ENCODE measurements around the gene ARL17B.
"Not testable (repeated sequence)": the region's sequence is repeated elsewhere in the genome, so short reads cannot be mapped to it uniquely, and the experiment has no call there.

- TF ChIP-seq, protein P1, sequence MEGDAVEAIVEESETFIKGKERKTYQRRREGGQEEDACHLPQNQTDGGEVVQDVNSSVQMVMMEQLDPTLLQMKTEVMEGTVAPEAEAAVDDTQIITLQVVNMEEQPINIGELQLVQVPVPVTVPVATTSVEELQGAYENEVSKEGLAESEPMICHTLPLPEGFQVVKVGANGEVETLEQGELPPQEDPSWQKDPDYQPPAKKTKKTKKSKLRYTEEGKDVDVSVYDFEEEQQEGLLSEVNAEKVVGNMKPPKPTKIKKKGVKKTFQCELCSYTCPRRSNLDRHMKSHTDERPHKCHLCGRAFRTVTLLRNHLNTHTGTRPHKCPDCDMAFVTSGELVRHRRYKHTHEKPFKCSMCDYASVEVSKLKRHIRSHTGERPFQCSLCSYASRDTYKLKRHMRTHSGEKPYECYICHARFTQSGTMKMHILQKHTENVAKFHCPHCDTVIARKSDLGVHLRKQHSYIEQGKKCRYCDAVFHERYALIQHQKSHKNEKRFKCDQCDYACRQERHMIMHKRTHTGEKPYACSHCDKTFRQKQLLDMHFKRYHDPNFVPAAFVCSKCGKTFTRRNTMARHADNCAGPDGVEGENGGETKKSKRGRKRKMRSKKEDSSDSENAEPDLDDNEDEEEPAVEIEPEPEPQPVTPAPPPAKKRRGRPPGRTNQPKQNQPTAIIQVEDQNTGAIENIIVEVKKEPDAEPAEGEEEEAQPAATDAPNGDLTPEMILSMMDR (conservative IDR thresholded peaks at IDR 0.05; ENCODE audit: low read depth, low read length): not testable (repeated sequence)
- not testable (repeated sequence) for TF ChIP-seq EZH2 (IDR thresholded peaks at IDR 0.05; ENCODE audit: low read length, unreplicated experiment)
Measured at GRCh38 chr17:46294831-46295230, 66.7 kb downstream of the ARL17B start, which contains the start of gene LRRC37A.
